Ammon's horn (tissue), 1 donor: ENCODE measurements around the gene RAET1L.
"Not testable (repeated sequence)": the region's sequence is repeated elsewhere in the genome, so short reads cannot be mapped to it uniquely, and the experiment has no call there.

ENCODE experiments used
- DNase-seq: peaks from one replicate; pipeline ENCODE4 v3.0.0-alpha.2; 2016; ENCODE audit warnings: low spot score

Gene RAET1L

GRCh38 chr6:150044621-150045145 lies 19.4 kb upstream of the RAET1L start:
- no peak for DNase-seq

DNA sequence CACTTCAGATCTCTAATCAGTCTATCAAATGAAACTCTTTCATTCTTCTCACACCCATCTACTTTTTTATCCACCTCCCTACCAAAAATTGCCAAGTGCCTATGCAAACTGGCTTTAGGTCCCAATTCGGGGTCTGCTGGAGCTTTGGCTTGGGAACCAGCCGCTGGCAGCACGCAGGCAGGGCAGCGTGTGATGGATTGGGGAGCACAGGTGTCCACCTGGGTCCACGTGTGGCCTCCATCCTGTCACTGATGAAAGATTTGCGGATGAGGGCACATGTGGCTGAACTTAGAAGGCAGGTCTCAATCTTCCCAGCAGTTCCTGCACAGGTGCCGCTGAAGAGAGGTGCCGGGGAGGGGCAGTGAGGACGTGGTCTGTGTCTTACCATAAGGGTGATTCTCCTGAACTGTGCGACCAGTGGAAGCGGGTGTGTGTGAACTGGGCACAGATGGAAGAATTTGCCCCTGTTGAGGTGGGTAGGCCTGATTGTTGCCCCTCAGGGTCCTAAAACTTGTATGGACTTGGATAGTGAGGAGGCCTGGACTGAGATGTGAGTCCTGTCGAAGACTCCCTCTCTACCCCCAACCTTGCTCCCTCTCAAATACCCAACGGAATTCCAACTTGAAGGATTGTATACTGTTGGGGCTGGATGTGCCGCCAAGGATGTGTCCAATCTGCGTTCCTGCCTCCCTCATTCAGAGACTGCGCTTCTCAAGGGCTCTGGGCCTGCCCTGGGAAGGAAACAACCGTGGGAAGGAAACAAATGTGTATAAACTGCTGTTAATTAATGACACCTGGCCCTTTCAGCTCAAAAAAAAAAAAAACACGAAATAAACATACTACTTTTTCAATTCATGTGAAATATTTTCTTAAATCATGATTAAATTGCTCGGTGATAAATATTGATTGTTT lies 18.4 kb upstream of the RAET1L start:
- DNase-seq = no peak

- DNase-seq = no peak
These were observed 17.8 kb upstream of the RAET1L start for GRCh38 chr6:150043096-150043495.

DNA sequence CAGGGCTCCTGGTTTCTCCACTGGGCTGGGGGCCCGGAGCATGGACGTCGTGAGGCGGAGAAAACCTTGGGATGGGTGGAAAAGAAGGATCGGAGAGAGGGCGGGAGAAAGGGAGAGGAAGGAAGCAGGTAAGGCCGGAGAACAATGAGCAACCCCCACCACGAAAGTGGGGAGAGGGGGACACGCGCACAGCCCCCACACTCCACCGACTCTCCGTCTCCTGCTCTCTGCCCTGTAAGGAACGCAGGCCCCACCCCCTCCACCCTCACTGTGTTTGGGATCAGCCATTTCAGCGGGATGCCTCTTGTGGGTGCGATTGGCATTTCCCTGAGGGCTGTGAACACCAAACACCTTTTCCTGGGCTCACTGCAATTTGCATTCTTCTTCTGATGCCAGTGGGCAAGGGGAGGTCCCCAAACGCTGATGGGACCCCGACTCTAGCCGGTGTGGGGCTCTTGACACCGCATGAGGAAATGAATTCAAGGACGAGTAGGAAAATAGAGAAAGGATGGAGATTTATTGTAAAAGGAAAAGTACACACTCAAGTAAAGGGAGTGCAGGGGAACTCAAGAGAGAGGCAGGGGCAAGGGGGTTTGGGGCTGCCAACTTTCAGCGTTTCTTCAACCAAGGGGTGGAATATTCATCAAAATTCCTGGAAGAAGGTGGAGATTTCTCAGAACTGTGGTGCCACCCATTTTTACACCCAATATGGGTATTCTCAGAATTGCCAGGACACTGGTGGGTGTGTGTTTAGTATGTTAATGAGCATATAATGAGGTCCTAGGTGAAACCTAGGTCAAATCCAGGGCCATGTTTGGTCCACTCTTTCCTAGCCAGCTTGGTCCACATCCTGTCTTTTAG lies 13.1 kb upstream of the RAET1L start:
- no peak for DNase-seq

DNA sequence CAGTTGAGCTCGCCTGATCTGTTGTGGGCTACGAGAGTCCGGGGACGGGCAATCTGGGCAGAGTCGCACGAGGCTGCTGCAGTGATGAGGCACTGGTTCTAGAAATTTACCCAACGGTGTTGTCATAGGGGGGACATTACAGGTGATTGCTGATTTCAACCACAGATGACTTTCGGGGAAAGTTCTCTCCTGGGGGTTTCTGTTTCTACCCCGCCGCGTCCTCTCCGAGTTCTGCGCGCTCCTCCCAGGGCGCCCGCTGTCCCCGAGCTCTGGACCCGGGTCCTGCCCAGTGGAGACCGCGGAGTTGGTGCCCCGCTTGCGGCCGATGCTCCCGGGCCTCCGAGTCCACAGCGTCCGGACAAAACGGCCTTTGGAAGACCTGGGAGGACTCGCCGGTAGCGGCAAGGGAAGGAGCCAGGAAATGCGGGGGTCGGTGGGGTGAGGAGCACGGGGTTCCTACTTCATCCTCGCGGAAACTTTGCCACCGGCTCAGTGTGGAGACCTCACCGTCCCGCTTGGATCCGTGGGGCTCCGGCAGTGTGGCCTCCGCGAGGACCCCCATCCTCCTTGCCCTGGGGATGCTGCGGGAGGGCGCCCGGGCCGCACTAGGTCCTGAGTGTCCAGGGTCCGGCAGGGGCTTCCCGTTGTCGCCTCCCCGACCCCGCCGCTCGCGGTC lies 12.3 kb upstream of the RAET1L start:
- DNase-seq = no peak

- no peak for DNase-seq
These were observed 10.7 kb upstream of the RAET1L start for GRCh38 chr6:150036081-150036480.

GRCh38 chr6:150033207-150033771 lies 8.0 kb upstream of the RAET1L start:
- DNase-seq = no peak

GRCh38 chr6:150032598-150032997 lies 7.3 kb upstream of the RAET1L start:
- DNase-seq = no peak

DNA sequence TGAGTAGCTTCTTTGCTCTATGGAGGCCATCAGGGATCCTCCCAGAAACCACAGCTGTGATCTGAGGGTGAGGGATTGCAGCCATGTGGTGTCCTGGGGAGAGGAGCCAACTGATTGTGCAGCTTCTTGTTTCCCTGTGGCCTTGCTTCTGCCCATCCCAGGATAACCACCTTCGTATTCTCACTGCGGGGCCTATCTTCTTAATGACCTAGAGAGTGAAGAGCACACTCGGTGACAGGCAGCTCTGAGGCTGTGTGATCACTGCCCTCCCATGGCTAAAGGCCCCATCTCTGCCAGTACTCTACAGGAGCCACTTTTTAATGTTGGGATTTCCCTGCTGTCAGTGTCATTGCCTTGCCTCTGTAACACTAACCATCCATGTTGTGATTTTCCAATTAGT lies 5.3 kb upstream of the RAET1L start:
- no peak for DNase-seq

GRCh38 chr6:150029749-150030148 lies 4.4 kb upstream of the RAET1L start:
- DNase-seq = no peak

- no peak for DNase-seq
These were observed 3.9 kb upstream of the RAET1L start for GRCh38 chr6:150029276-150029675.

- DNase-seq = no peak
These were observed 3.5 kb upstream of the RAET1L start for GRCh38 chr6:150028799-150029198.

- DNase-seq = no peak
These were observed 2.7 kb upstream of the RAET1L start for GRCh38 chr6:150027806-150028565.

- DNase-seq = no peak
These were observed 1.9 kb upstream of the RAET1L start for GRCh38 chr6:150026976-150027805.

- DNase-seq = no peak
These were observed 631 bp downstream of the RAET1L start for GRCh38 chr6:150024646-150025155.

DNA sequence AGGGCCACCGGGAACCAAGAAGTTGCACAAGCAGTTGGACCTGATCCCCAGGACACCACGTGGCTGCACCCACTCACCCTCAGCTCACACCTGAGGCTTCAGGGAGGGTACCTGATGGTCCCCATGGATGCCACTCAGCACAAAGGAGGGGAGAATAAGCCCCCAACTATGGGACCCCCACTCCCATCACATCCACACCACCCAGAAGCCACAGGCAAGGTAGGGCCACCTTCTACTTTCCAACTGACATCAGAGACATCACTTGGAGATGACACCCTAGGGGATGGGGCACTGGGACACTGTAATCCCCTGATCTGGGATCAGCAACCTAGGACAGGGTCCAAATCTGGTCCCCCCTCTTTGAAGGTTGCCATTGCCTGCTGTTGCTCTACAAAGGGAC lies 1.3 kb downstream of the RAET1L start:
- DNase-seq = not testable (repeated sequence)

- DNase-seq = not testable (repeated sequence)
These were observed 3.5 kb downstream of the RAET1L start for GRCh38 chr6:150021870-150022269.

DNA sequence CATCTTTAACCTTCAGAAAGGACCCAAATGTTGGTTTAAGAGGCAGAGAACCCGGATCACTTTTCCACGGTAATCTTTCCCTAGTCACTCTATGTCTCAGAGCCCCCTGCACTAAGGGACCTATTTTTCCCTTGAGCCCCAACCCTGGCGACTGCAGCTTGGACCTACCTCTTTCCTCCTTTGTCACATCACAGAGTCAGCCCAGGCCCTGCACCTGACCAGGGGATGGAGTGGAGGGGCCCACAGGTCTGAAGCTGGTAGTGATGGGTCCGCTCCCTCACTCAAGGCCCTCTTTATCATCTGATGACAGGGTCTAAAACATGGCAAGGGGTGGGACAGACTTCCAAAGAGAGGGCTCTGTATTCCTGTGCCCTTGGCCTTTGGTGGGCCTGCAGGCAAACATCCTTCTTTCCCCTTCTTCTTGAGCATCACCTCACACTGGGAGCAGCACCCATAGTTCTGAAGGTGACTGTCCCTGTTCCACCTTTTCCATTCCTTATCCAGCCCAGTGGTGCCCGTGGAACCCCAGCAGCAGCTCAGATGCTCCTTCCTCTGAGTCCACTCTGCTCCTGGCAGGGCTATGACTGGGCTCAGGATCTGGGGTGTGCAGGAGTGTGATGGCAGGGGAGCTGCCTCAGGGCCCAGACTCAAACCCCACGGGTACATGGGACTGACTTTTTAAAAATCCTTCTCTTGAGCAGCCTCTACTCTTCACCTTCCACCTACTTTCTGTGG lies 6.3 kb downstream of the RAET1L start:
- no peak for DNase-seq

- DNase-seq = not testable (repeated sequence)
These were observed 8.2 kb downstream of the RAET1L start for GRCh38 chr6:150017186-150017521.
